Mucosa of gallbladder (tissue), 1 donor: ENCODE results near the gene PLEKHA7. TPM values are rescaled to one million over a fixed set of nuclear protein-coding genes. Genes with fewer than 3 reads are reported as not detected.

Experiments used
- DNase-seq: peaks from one replicate; pipeline ENCODE4 v3.0.0-alpha.2; 2020; ENCODE audit warnings: low spot score
- total RNA-seq: library from RNA; stranded (reverse); gene quantifications from one replicate; pipeline ENCODE4 v1.2.1, GENCODE V29; 2021
- donor health status: DM: no; HTN: no; CAD: no.

PLEKHA7 gene
- total RNA-seq, 1 donor from 2014 or later: 60.9 TPM

DNA sequence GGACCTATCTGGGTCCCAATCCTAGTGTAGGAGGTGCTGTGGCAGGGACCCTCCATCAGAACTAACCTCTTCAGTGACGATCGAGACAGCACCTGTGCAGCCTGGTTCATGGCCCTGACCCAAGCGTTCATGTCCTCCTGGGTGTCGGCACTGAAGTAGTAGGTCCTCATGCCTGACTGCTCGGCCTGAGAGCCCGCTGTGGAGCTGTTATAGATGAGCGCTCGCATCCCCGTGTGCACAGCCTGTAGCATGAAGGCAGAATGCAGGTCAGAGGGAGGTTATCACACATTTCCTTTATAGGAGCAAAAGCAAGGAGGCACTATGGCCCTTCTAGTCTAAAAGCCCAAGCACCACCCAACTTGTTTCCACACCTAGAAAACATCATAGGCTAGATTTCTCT lies 172.7 kb downstream of the PLEKHA7 start:
- DNase-seq: no peak

GRCh38 chr11:16840951-16841350 lies 173.3 kb downstream of the PLEKHA7 start:
- no peak for DNase-seq

DNA sequence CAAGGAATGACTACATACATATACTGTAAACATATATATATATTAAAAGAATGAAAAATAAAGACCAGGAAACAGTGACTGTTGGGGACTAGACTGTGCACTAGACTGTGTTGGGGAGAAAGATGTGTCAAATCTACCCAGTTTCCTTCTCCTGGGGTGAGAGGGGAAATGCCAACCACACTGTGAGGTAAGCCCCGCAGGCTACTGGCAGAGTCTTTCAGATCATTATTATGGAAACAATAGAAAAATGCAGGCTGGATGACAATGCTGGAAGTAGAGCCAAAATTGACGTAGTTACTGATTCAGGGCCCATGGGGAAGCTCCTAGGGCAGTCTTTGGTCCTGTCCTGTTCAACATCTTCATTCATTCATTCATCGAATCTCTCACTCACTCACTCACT lies 174.4 kb downstream of the PLEKHA7 start:
- DNase-seq: no peak

DNA sequence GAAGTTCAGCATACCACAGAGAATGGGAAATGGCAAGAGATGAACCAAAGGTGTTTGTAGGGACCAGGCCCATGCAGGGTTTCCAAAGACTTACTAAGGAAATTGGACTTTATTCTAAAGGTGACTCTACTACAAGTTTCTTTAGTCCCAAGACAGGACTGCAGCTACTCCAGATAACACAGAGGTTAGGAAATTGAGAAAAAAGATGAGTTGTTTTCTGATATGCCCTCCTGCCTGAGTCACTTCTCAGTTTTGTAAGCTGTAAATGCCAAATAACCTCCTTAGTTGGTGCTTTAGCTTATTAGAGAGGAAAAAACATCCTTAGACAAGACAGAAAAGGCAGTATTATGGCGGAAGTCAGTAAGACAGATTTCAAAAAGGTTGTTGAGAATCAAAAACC lies 179.8 kb downstream of the PLEKHA7 start:
- no peak for DNase-seq

GRCh38 chr11:16833026-16833425 lies 181.2 kb downstream of the PLEKHA7 start:
- DNase-seq: no peak

GRCh38 chr11:16832193-16832539 lies 182.0 kb downstream of the PLEKHA7 start:
- no peak for DNase-seq

DNA sequence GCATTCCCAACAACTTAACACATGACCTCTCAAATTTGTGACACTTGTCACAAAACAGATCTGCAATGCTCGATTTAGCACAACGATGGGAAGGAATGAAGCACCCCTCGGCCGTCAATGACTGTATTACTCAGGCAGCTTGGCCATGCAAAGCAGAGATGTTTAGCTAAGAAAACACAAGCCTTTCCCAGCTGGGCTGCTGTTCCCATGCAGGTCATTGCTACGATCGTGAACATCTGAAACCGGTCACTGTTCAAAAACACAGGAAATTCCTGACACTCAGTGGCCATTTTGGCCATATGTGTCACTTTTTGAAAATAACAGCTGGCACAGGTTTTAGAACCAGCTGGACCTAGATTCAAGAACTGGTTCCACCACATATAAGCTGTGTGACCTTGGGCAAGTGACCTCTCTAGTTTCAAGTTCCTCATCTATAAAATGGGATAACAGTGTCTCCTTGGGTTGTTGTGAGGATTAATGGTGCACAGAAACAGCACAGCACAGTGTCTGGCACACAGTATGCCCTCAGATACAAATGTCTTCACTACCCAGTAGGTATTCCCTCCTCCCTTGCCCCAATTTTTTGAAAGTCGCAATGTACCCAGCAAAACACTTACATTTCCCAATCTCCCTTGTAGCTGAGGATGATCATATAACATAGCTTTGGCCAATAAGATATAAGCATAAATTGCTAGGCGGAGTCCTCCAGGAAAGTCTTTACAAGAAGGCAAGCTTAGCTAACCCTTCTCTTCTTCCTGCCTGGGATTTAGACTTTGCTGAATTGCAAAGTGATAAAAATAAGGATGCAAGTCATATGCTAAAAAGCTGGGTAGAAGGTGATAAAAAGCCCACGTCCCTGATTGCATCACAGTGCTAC lies 182.7 kb downstream of the PLEKHA7 start:
- DNase-seq: no peak

- no peak for DNase-seq
Measured at GRCh38 chr11:16827139-16827538, 187.1 kb downstream of the PLEKHA7 start.

- DNase-seq: no peak
Measured at GRCh38 chr11:16825968-16826367, 188.2 kb downstream of the PLEKHA7 start.

- no peak for DNase-seq
Measured at GRCh38 chr11:16825101-16825500, 189.1 kb downstream of the PLEKHA7 start.

GRCh38 chr11:16820324-16821092 lies 193.7 kb downstream of the PLEKHA7 start:
- peak; percentile 80 for DNase-seq

DNA sequence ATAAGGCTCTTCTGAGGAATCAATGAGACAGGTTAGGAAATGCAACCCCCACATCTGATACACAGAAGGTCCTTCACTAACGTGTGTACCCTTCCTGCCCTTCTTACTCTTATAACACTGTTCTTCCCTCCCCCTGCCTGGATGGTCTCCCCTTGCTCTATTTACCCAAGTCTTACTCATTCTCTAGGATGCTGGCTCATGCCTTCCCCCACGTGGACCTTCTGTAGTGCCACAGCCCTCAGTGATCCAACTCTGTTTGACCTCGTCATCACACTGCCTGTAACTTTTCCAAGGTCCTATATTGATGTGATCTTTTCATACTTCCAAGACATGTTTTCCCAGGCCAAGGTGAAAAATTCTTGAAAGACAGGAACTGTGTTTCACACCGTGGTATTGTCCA lies 195.9 kb downstream of the PLEKHA7 start:
- no peak for DNase-seq

DNA sequence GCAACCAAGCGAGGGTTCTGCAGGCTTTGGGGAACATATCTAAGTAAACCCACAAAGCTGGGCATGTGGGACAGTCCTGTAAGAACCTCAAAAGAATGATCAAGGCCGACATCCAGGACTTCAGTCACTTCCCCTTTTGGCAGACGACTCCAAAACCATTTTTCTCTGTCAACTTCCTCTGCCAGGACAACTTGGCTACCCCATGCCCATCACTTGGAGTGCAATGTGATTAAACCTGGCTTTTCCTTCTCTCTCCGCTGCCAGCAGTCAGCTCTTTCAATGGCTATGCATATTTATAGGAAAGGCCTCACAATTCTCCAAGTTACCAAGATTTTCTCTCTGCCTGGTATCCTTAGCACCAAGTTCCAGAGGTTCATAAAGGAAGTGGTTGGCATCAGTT lies 196.9 kb downstream of the PLEKHA7 start:
- DNase-seq: no peak

- no peak for DNase-seq
Measured at GRCh38 chr11:16816358-16817270, 197.6 kb downstream of the PLEKHA7 start.

DNA sequence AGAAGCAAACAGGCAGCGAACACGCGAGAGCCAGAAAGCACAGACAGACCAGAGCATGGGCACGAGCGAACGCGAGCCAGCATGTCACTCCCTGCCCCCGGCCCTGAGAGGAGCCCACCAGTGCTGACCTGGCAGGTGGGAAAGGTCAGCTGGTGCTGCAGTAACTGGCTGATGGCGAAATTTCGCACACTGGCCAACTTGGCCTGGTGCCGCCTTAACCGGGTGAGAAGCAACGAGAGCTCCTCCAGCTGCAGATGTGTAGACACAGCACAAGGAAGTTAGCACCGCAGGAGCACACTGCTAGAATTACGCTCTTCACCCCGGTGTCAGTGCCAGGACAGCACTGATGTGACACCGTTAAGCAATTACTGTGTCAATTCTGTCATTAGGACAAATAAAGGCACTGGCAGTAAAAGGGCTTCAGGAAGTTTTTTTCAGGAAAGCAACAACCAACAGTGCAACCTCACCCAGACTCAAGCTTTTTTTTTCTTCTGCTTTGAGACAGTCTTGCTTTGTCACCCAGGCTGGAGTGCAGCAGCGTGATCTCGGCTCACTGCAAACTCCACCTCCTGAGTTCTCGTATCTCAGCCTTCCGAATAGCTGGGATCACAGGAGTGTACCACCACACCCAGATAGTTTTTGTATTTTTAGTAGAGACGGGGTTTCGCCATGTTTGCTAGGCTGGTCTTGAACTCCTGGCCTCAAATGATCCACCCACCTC lies 199.0 kb downstream of the PLEKHA7 start:
- DNase-seq: peak; percentile 42

DNA sequence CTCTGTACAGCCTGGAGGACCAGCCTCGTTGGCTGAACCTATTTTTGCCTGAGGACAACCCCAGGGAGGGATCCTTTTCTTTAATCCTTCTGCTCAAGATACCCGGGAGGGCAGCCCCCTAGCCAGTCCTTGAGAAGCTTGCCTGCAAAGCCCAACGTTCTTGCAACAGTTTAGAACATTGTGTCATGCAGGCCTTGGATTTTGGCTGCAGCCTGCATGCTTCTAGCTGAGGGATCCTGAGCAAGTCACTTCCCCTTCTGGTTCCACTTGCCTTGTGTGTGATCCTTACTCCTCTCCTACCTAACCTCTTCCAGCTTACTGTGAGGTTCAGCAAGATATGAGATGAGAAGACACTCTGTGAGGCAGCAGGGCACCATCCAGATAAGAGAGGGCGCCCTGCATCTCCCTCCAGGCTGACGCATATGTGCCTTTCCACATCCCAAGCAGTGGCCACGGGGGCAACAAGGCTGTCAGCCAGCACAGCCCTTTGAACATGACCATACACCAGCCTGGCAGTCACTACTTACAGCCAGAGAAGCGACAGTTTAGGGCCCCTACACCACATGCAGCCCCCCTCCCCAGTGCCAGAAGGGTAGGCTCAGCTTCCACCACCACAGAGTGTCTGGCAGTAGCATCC lies 199.7 kb downstream of the PLEKHA7 start:
- no peak for DNase-seq

GRCh38 chr11:16813126-16813525 lies 201.1 kb downstream of the PLEKHA7 start:
- DNase-seq: no peak

GRCh38 chr11:16812274-16812673 lies 201.9 kb downstream of the PLEKHA7 start:
- no peak for DNase-seq

GRCh38 chr11:16811136-16812020 lies 202.8 kb downstream of the PLEKHA7 start:
- DNase-seq: no peak
